H7 (cell line): Measurements from ENCODE around the gene SLC25A21. TPM values are rescaled to one million over a fixed set of nuclear protein-coding genes. Genes with fewer than 3 reads are reported as not detected.
"Not testable (repeated sequence)": the region's sequence is repeated elsewhere in the genome, so short reads cannot be mapped to it uniquely, and the experiment has no call there.

Source experiments
- DNase-seq: peaks from one replicate; pipeline ENCODE4 v3.0.0; 2012
- H3K27me3 ChIP-seq: 2 replicates; pipeline ENCODE4 v1.6.0; 2011; ENCODE audit warnings: mild to moderate bottlenecking, low read length; ENCODE audit not compliant: control insufficient read depth, insufficient read depth
- H3K36me3 ChIP-seq: replicated peaks from 2 replicates; pipeline ENCODE4 v1.5.1; 2011; ENCODE audit warnings: low read length; ENCODE audit not compliant: control insufficient read depth, insufficient read depth
- H3K4me3 ChIP-seq: 2 replicates; pipeline ENCODE4 v1.5.1; 2011; ENCODE audit warnings: low read depth, mild to moderate bottlenecking, control low read depth, low read length, moderate library complexity; ENCODE audit not compliant: insufficient read depth
- total RNA-seq: library from RNA; depleted of rRNA; stranded (reverse); fragments of >200 nt; shearing (Covaris generic); gene quantifications from 2 replicates; pipeline ENCODE4 v1.2.3, GENCODE V29; 2014

The SLC25A21 gene
- total RNA-seq, 1 experiment from 2014 or later: 7.7 TPM

DNA sequence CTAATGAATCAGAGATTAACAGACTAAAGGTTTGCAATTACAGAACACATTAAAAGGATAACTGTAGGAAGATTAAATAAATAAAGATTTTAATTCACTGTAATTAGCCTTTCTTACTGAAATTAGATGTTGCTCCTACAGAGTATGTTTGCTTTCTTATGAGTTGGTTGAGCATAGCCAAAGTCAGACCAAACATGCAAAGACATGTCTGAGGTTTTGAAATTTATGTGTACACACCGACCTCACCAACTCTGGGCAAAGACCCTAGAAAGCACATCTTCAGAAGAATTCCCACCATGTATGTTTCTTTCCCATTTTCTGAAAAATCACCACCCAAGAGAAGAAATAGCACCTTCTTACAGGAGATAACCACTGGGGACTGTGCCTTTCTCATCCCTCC lies 351.5 kb downstream of the SLC25A21 start:
- Histone ChIP-seq H3K27me3 (no peaks in the 10 kb centered on the region), H3K36me3 (no peaks in the 10 kb centered on the region), H3K4me3 (no peak overlapping the region)
- no peak for DNase-seq

DNA sequence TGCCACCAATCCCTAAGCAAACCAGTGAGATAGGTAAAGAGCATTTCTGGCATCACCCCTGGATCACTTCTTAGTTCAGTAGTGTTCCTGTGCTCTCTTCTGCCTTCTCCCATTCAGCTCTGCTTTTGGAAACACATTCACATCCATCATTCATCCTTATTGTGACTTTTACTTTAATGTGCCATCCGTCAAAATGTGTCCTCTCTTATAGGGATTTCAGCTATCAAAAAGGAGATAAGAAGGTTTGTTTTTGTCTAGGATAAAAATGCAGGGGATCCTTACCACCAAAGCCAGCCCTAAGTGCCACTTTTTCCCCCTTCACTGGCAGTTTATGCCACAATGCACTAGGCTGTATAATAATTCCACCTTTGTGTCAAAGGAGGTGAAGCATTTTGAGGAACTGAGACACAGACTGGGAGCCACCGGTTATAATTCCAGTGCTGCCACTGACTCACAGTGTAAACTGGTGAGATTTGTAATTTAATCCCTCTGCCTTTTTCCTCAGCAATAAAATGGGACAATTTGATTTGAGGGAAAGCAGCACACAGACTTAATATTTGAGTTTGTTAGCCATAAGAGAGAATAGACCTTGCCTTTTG lies 352.2 kb downstream of the SLC25A21 start:
- Histone ChIP-seq H3K4me3 (no peak overlapping the region), H3K27me3 (no peaks in the 10 kb centered on the region), H3K36me3 (no peaks in the 10 kb centered on the region)
- DNase-seq: no peak

DNA sequence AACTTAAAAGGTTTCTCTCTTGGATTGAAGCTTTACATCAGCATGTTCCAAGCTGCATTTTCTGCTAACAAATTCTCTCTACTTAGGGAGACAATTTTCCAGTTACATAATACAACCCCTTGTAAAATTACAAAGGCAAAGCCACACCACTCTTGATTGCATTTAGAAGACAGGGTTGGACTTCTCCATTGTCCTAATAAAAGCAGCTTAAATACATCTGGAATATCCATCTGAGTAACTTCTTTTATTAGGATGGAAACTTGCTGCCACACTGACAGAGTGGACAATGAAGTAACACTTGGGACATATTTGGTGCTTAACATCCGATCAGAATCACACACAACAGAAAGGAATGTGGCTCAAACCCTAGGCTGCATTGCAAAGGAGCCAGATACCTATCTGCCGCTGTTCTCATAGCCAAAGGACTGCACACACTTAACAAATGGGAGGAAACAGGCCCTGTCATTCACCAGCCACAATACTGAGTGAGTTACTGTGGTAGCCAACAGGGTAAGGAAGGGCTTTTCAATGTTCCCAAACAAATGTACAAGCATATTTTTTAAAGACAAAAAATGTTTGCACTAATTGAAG lies 353.5 kb downstream of the SLC25A21 start:
- Histone ChIP-seq H3K27me3 (no peaks in the 10 kb centered on the region), H3K4me3 (no peak overlapping the region), H3K36me3 (no peaks in the 10 kb centered on the region)
- DNase-seq: no peak

DNA sequence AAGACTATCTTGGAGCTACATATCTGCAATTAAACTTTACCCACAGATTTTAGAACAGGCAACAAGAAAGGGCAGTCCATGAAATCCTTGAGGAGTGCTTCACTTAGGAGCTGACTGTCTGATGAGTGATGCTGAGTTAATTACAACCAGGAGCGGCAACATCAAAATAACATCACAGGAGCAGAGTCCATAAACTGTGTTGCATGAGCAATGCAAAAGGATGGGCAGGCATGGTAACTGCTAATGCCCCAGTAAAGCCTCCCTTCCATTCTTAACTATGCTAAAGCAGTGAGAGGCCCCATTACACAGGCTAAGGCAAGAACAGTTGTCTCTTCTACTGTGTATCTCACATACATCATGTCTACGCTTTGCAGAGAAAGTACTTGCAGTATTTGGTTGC lies 354.2 kb downstream of the SLC25A21 start:
- Histone ChIP-seq H3K36me3 (no peaks in the 10 kb centered on the region), H3K4me3 (no peak overlapping the region), H3K27me3 (no peaks in the 10 kb centered on the region)
- no peak for DNase-seq

DNA sequence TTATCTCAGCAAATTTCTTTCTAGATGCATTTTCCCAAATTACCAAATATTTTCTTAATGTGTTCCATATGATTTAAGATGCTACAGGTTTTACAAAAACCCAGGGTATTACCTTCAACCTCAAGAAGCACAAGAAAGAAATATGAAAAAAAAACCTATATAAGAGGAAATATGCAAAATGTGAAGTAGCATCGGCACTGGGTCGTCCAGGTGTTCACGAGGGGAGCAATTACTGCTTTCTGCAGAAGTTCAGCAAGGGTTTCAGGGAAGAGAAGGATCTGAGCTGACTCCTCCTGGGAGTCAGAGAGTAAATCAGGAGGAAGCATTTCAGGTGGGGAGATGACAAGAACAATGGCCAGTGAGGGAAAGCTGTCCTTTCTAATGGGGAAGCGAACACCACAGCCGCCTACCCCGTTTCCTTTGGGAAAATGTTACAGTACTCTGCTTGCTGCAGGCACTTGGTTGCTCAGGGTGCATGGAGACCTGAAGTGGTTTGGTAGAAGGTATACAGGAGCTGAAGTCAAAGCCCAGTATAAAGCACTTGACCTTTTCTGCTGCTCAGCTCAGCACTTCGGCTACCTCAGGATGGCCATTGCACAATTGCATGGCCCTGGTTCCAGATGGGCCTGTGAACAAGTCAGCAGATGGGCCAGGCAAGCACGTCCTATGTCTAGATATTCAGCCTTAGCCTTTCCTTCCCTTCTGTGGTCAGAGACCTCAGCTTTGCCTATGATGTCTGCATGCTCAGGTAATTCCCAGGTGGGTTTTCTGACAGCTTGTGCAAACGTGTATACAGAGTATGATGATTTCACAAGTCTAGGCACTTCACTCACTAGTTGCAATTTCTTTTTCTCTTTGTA lies 355.1 kb downstream of the SLC25A21 start:
- DNase-seq: no peak
- H3K27me3 ChIP-seq: no peaks in the 10 kb centered on the region
- H3K4me3 ChIP-seq: no peak overlapping the region
- no peaks in the 10 kb centered on the region for H3K36me3 ChIP-seq

DNA sequence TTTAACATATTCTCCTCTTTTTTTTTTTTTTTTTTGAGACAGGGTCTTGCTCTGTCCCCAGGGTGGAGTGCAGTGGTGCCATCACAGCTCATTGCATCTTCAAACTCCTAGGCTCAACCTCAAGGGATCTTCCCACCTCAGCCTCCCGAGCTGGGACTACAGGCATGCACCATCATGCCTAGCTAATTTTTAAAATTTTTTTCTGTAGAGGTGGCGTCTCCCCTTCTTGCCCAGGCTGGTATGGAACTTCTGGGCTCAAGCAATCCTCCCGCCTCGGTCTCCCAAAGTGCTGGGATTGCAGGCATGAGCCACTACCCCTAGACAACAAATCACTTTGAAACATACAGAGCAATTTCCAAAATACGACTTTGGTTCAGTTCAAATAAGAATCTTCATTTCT lies 355.9 kb downstream of the SLC25A21 start:
- DNase-seq: no peak
- Histone ChIP-seq H3K27me3 (no peaks in the 10 kb centered on the region), H3K36me3 (no peaks in the 10 kb centered on the region), H3K4me3 (no peak overlapping the region)

DNA sequence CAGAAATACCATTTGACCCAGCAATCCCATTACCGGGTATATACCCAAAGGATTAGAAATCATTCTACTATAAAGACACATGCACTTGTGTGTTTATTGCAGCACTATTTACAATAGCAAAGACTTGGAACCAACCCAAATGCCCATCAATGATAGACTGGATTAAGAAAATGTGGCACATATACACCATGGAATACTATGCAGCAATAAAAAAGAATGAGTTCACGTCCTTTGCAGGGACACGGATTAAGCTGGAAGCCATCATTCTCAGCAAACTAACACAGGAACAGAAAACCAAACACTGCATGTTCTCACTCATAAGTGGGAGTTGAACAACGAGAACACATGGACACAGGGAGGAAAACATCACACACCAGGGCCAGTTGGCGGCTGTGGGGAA lies 357.6 kb downstream of the SLC25A21 start:
- not testable (repeated sequence) for DNase-seq, H3K36me3 ChIP-seq, H3K27me3 ChIP-seq

DNA sequence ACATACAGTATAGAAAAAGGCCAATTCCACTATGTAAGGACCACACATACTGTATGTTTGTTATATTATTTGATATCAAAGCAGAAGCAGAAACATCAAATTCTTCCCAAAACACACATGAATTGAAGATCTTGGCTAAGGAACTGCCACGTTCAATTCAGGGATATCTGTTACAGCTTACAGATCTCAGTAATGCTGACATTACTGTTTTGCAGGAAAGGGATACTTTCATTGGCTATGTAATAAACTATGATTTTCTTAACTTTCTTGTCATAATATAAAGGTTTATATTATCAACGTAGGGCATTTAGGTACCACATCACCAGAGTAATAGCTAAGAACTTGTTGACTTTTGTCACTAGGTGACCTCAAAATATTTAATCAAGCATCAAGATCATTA lies 362.2 kb downstream of the SLC25A21 start:
- H3K4me3 ChIP-seq: no peak overlapping the region
- no peak for DNase-seq
- H3K27me3 ChIP-seq: no peaks in the 10 kb centered on the region
- H3K36me3 ChIP-seq: no peaks in the 10 kb centered on the region

More for the DNA sequence above, 357.6 kb downstream of the SLC25A21 start:
- H3K4me3 ChIP-seq: not testable (repeated sequence)

DNA sequence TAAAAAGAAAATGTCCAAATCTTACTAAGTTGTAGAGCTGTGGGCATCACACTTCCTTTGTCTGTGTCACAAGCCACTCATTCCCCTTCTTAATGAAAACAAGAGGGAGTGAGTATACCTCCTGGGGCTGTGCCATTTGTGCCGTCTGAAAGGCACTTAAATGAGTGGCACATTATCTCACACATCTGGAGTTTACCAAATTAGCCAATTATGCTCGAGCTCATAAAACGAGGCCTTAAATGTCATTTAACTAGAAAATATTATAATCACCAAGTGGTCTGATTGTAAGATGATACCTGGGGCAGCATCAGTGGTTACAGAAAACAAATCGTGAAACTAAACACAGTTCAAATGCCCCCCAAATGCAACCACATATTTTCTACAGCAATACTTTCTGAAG lies 364.7 kb downstream of the SLC25A21 start:
- Histone ChIP-seq H3K4me3 (no peak overlapping the region), H3K36me3 (no peaks in the 10 kb centered on the region), H3K27me3 (no peaks in the 10 kb centered on the region)
- DNase-seq: no peak

DNA sequence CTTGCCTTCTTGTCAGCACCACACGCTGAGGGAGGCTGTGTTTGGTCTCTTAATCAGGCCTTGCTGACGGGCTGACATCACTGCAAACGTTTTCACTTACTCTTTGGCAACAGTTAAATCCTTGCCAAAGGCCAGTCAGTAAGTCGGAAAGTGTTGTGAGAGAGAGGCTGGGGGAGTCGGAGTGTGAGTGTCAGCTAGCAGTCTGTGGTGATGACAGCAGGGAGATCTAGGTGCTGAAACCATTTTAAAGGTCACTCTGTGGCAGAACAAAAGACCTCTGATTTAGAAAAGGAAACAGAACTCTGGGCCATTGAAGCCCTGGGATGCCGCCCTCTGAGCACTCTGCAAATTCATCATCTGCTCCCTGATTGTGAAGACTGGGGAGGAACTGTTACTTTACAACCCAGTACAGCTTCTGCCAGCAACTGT lies 367.3 kb downstream of the SLC25A21 start:
- Histone ChIP-seq H3K27me3 (no peaks in the 10 kb centered on the region), H3K4me3 (no peak overlapping the region), H3K36me3 (no peaks in the 10 kb centered on the region)
- DNase-seq: no peak

DNA sequence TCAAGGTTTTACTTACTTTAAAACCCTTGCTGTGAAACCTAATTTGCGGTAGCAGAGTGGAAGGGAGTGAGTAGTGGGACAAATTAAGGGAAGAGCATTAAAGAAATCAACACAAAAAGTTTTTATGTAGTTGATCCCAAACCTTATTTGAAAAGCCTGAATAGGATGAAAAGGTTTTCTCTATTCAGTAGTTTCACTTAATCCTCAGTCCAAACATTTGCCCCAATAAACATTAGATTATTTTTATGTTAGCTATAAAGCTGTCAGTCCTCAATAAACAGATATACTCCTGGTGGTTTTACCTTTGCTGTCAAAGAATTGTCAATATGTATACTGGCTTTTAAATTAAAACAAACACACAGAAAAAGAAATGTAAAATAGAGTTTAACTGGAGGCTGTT lies 374.8 kb downstream of the SLC25A21 start:
- no peak for DNase-seq
- Histone ChIP-seq H3K4me3 (no peak overlapping the region), H3K27me3 (no peaks in the 10 kb centered on the region), H3K36me3 (no peaks in the 10 kb centered on the region)

DNA sequence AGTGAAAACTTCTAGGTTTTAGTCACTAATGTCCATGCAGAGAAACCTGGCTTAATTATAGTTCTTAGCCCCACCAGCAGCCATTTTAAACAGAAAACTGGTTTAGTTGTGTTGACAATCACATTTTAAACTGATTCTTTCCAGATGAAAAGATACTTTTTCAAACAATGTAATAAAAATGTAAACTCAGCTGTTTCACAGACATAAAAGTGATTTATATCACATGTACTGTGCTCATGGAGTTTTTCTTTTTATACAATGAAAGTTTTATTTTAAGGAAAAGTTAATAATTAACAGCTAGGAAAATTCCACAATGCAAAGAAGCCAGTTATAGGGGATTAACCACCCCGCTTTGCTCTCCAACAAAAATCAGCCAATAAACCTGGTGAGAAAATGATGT lies 381.0 kb downstream of the SLC25A21 start:
- no peaks in the 10 kb centered on the region for H3K36me3 ChIP-seq
- no peaks in the 10 kb centered on the region for H3K27me3 ChIP-seq
- H3K4me3 ChIP-seq: no peak overlapping the region
- no peak for DNase-seq

DNA sequence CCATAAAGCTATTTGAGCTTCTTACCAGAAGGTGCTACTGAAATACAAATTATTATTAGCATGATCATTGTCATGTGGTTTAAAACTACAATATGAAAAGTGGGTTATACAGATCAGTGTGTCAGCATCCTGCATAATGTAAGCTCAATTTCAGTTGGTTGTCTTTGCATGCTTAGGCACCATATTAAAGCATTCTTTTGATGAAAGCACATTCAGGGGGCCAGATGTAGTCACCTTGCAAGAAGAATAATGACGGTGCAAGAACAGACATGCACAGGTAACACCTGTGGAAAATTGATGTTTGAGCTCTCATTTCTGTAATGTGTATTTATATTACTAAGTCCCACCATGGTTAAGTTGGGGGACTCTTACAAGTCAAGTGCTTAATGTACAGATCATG lies 386.9 kb downstream of the SLC25A21 start:
- DNase-seq: no peak
- Histone ChIP-seq H3K27me3 (no peaks in the 10 kb centered on the region), H3K4me3 (no peak overlapping the region), H3K36me3 (no peaks in the 10 kb centered on the region)

DNA sequence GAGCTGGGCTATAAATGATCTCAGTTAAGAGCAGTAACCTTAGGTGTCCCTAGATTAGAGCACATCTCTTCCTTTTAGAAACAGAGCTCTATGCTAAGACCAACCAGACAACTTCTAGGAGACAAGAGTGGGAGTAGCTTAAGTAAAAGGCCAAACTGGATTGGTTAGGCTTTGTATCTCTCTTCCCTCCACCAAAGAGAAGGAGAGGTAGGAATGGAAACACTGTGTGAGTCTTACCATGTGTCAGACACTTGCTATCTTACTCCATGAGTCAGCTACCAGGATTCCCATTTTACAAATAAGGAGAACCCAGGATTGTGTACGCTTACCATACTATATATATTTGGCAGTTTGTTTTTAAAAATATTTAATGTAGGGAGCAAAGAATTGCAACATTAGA lies 387.9 kb downstream of the SLC25A21 start:
- DNase-seq: no peak
- Histone ChIP-seq H3K4me3 (no peak overlapping the region), H3K36me3 (no peaks in the 10 kb centered on the region), H3K27me3 (no peaks in the 10 kb centered on the region)

DNA sequence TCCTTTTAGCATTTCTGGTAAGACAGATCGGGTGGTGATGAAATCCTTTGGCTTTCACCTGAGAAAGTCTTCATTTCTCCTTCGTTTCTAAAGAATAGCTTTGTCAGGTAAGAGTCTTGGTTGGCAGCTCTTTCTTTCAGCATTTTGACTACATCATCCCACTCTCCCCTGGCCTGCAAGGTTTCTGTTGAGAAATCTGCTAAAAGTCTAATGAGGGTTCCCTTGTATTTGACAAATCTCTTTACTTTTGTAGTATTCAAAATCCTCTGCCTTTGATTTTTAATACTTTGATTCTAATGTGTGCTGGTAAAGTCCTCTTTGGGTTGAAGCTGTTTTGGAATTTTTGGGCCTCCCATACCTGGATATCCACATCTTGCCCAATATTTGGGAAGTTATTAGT lies 390.5 kb downstream of the SLC25A21 start:
- no peak overlapping the region for H3K4me3 ChIP-seq
- no peaks in the 10 kb centered on the region for H3K27me3 ChIP-seq
- no peak for DNase-seq

More for the DNA sequence above, 390.5 kb downstream of the SLC25A21 start:
- no peaks in the 10 kb centered on the region for H3K36me3 ChIP-seq
